Central memory CD8-positive, alpha-beta T cell (primary cell): Measurements from ENCODE around the gene ATP8A1.
"Not testable (repeated sequence)": the region's sequence is repeated elsewhere in the genome, so short reads cannot be mapped to it uniquely, and the experiment has no call there.

Source experiments
- ATAC-seq: fragments of 150-1000 bp; cut with Tn5 transposase; replicated peaks from 2 replicates; pipeline ENCODE4 v1.10.0; 2022; ENCODE audit warnings: mild to moderate bottlenecking, moderate FRiP score, moderate number of reproducible peaks; ENCODE audit not compliant: poor library complexity, severe bottlenecking; ENCODE audit errors: extremely low read depth
- DNase-seq, 2 donors: peaks; one replicate each; pipeline ENCODE4 v3.0.0; 2021; ENCODE audit warnings: low spot score in 2 of 2
- H3K27ac Mint-ChIP-seq: one replicate; pipeline ENCODE4 v1.8.0; 2022; ENCODE audit warnings: low read depth, mild to moderate bottlenecking, moderate library complexity, mixed read lengths
- H3K27me3 Mint-ChIP-seq: one replicate; pipeline ENCODE4 v1.8.0; 2022; ENCODE audit warnings: mixed read lengths
- H3K36me3 Mint-ChIP-seq: one replicate; pipeline ENCODE4 v1.8.0; 2022; ENCODE audit warnings: mild to moderate bottlenecking, moderate library complexity, mixed read lengths; ENCODE audit not compliant: insufficient read depth
- H3K4me1 Mint-ChIP-seq: one replicate; pipeline ENCODE4 v1.8.0; 2022; ENCODE audit warnings: mixed read lengths
- H3K4me3 Mint-ChIP-seq: one replicate; pipeline ENCODE4 v1.8.0; 2022; ENCODE audit warnings: mild to moderate bottlenecking, moderate library complexity, mixed read lengths
- H3K9me3 Mint-ChIP-seq: one replicate; pipeline ENCODE4 v1.8.0; 2022; ENCODE audit warnings: mixed read lengths

ATP8A1 gene

DNA sequence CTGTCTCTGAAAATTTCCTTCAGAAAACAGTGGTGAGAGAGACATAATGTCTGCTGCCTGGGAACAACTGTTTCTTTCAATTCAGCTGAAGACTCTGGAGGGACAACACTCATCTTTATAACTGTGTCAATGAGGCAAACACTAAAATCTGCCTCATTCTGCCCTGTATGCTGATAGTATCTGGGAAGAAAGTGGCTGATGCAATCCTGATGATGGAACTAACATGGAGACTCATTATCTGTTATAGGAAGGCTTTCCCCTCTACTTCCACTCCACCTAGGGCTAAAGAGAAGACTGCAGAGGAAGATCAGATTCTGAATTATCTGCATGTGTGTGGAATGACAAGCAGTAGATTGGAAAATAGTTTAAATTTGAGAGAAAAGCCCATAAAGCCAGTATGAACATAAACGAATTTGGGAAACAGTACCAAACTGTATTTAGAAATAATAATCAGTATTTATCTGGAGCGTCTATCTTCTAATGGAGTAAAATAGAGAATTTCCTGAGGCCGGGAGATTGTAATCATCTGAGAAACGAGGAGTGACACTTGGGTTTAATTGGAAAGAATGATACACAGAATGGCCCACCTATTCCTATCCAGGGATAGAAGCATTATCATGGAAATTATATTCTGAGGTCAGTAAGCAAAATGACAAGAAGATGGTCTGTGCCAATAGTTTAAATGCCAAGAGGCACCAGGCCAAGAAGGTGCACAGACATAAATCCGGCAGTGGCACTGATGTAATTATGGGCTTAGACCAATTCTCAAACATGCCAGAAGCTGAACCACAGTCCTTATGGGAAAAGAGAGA lies 174.2 kb downstream of the ATP8A1 start:
- DNase-seq (no peak), ATAC-seq (no peak)
- Mint-ChIP-seq H3K9me3 (no peaks in the 10 kb centered on the region), H3K4me1 (peaks cover 11% of the 10 kb centered on the region), H3K27me3 (no peaks in the 10 kb centered on the region), H3K27ac (peak overlapping the region; percentile 21), H3K4me3 (no peak overlapping the region), H3K36me3 (peaks cover 29% of the 10 kb centered on the region)

DNA sequence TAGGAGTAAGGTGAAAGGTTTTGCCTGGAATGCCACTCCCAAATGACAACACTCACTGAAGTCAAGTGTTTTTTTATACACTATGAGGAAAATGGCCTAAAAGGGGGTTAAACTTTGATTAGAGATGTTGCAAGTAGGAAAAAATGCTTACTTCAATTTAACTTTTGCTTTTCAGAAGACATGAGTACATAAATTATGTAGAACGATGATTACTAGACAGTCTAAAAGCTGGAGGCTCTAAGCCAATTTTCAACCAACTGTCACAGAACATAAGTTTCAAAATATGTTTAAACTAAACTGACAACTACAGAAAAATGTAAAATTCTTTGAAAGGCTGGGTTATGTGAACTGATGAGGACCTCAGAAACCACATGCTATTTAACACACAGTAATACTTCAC lies 176.2 kb downstream of the ATP8A1 start:
- H3K9me3 Mint-ChIP-seq = no peaks in the 10 kb centered on the region
- H3K36me3 Mint-ChIP-seq = peaks cover 36% of the 10 kb centered on the region
- ATAC-seq (no peak), DNase-seq (no peak)
- H3K27ac Mint-ChIP-seq = no peak overlapping the region
- no peaks in the 10 kb centered on the region for H3K27me3 Mint-ChIP-seq
- peaks cover 11% of the 10 kb centered on the region for H3K4me1 Mint-ChIP-seq
- H3K4me3 Mint-ChIP-seq = no peak overlapping the region

DNA sequence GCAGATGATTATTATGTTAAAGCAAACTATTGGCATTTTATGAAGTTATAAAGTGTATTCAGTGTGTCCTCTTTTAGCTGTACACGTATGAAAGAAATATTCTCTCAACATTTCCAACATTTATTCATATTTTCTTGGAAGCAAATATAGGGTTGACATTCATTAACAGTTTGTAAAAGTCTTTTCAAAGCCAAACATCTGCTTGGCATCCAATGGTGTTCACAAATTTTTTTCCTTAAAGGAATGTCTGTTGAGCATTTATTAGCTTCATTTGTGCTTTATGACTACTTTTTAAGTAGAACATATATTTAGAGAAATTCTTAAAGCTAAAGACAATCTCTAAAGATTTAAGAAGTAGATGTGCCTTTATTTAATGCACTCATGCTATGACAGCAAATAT lies 176.6 kb downstream of the ATP8A1 start:
- no peak overlapping the region for H3K4me3 Mint-ChIP-seq
- peaks cover 11% of the 10 kb centered on the region for H3K4me1 Mint-ChIP-seq
- no peaks in the 10 kb centered on the region for H3K9me3 Mint-ChIP-seq
- ATAC-seq (no peak), DNase-seq (no peak)
- H3K36me3 Mint-ChIP-seq = peaks cover 34% of the 10 kb centered on the region
- H3K27me3 Mint-ChIP-seq = no peaks in the 10 kb centered on the region
- no peak overlapping the region for H3K27ac Mint-ChIP-seq

DNA sequence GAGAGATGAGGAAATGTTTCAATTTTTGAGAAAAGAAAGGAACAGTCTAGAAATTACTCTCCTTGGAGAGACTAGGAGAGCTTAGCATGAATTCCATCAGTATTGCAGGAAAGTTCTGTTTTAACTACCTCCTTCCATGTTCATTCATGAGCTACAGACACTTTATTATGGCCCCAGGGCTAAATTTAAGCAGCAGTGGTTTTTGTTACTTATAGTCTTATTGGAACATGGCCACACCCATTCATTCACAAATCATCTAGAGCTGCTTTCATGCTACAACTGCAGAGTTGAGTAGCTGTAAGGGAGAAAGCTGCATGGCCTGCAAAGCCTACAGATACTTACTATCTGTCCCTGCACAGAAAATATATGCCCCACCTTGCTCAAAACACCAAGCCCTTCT lies 178.0 kb downstream of the ATP8A1 start:
- ATAC-seq (no peak), DNase-seq (no peak)
- no peaks in the 10 kb centered on the region for H3K9me3 Mint-ChIP-seq
- no peak overlapping the region for H3K4me3 Mint-ChIP-seq
- peaks cover 14% of the 10 kb centered on the region for H3K4me1 Mint-ChIP-seq
- H3K27me3 Mint-ChIP-seq = no peaks in the 10 kb centered on the region
- H3K27ac Mint-ChIP-seq = no peak overlapping the region
- H3K36me3 Mint-ChIP-seq = peaks cover 36% of the 10 kb centered on the region

DNA sequence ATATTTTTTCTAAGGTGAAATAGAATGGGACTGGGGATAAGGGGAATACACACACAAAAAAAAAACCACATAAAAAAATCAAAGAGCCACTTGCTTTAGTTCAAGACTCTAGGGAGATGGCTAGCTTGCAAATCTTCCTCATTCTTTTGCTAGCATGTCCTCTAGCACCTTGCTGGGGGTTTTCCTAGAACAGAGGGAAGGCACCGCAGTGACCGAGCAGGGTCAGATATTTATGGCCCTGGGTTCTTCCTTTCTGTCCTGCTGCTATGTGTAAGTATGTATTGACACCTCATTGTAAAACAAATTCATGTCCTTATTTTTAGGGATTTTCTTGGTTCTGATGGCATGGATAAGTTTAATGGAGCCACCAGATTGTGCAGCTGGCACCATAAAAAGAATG lies 178.4 kb downstream of the ATP8A1 start:
- ATAC-seq (no peak), DNase-seq (no peak)
- Mint-ChIP-seq H3K36me3 (peaks cover 32% of the 10 kb centered on the region), H3K4me3 (no peak overlapping the region), H3K27ac (no peak overlapping the region), H3K9me3 (no peaks in the 10 kb centered on the region), H3K27me3 (no peaks in the 10 kb centered on the region), H3K4me1 (peaks cover 16% of the 10 kb centered on the region)

DNA sequence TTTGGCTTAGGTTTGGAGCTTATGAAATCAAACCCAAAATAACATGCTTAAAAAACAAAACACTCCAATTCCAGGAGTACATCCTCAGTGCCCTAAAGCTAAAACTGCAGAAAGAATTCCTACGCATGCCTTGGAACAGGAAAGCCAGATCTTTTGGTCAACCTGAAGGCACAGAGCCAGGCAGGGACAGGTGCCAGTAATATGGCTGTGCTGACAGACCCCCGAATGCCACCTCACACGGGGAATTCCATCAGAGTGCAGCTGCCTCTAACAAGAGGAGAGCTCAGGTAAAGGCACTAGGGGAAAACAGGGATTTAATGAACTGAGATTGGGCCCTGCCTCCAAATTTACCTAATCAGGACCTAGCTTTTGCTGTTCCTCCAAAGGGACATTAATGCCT lies 182.5 kb downstream of the ATP8A1 start:
- Mint-ChIP-seq H3K4me3 (no peak overlapping the region), H3K27ac (no peak overlapping the region), H3K27me3 (no peaks in the 10 kb centered on the region), H3K36me3 (peaks cover 21% of the 10 kb centered on the region), H3K9me3 (no peaks in the 10 kb centered on the region), H3K4me1 (peaks cover 7% of the 10 kb centered on the region)
- DNase-seq (no peak), ATAC-seq (no peak)

DNA sequence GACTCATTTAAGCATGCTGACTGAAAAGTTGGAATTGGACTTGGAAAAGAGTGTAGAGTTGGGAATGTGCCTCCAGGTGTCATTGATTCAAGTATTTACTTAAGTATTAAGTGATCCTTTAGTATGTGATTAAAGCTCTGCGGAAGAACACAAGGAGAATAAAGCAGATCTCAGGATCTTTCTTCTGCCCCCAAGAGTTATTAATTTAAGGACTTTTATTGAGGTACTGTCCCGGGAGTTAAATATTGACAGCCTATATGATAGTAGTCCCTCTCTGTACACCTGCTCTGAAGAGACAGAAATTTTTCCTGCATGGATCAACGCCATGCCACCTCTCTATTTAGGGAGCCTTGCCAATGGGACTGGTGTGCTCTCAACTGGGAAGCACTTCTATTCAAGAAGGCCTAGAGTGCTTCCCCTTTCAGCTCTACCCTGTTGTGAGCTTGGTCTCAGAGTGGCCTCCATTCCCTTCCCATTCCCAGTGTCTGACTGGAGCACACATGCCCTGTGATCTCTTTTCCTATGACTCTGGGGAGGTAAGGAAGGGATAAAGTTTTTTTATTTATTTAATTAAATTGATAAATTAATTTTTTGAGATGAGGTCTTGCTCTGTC lies 183.7 kb downstream of the ATP8A1 start:
- Mint-ChIP-seq H3K4me1 (peaks cover 5% of the 10 kb centered on the region), H3K9me3 (no peaks in the 10 kb centered on the region), H3K27me3 (no peaks in the 10 kb centered on the region), H3K36me3 (peaks cover 23% of the 10 kb centered on the region), H3K4me3 (no peak overlapping the region), H3K27ac (peak overlapping the region; percentile 58)
- no peak for DNase-seq
- no peak for ATAC-seq

DNA sequence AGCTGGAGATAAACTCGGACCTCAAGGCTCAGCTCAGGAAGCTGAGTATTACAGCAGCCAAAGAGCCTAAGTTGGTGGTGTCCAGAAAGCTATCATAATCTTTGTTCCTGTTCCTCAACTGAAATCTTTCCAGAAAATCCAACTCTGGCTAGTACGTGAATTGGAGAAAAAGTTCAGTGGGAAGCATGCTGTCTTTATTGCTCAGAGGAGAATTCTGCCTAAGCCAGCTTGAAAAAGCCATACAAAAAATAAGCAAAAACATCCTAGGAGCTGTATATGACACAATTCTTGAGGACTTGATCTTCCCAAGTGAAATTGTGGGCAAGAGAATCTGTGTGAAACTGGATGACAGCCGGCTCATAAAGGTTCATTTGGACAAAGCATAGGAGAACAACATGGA lies 185.0 kb downstream of the ATP8A1 start:
- H3K27me3 Mint-ChIP-seq = no peaks in the 10 kb centered on the region
- peak overlapping the region; percentile 58 for H3K27ac Mint-ChIP-seq
- H3K36me3 Mint-ChIP-seq = peaks cover 22% of the 10 kb centered on the region
- H3K9me3 Mint-ChIP-seq = no peaks in the 10 kb centered on the region
- ATAC-seq (no peak), DNase-seq (no peak)
- H3K4me3 Mint-ChIP-seq = no peak overlapping the region
- H3K4me1 Mint-ChIP-seq = peaks cover 5% of the 10 kb centered on the region

DNA sequence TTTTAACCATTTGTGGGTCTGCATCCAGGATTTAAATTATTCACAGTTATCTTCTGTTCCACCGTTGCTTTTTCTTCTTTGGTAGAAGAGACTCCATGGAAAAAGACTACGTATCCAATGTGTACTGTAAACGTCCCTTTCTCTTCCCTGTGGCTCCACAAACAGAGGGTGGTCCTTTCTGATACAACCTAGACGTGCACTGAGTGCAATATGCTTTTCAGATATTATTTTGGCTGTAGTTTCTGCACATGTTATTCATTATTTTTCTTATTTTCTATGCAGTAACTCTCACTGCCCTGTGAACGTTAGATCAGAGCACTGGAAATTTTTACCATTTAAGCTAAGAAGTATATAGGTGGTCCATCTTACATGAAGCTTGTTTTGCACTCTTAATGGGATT lies 186.9 kb downstream of the ATP8A1 start:
- DNase-seq (no peak), ATAC-seq (no peak)
- H3K27me3 Mint-ChIP-seq = no peaks in the 10 kb centered on the region
- peaks cover 21% of the 10 kb centered on the region for H3K36me3 Mint-ChIP-seq
- no peak overlapping the region for H3K4me3 Mint-ChIP-seq
- no peaks in the 10 kb centered on the region for H3K9me3 Mint-ChIP-seq
- peaks cover 5% of the 10 kb centered on the region for H3K4me1 Mint-ChIP-seq
- no peak overlapping the region for H3K27ac Mint-ChIP-seq

DNA sequence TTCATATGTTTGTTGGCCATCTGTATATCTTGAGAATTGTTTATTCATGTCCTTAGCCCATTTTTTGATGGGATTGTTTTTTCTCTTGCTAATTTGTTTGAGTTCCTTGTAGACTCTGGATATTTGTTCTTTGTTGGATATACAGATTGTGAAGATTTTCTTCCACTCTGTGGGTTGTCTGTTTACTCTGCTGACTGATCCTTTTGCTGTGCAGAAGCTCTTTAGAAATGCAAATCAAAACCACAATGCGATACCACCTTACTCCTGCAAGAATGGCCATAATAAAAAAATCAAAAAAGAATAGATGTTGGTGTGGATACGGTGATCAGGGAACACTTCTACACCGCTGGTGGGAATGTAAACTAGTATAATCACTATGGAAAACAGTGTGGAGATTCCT lies 189.1 kb downstream of the ATP8A1 start:
- not testable (repeated sequence) for ATAC-seq, H3K4me1 Mint-ChIP-seq, DNase-seq, H3K27me3 Mint-ChIP-seq, H3K27ac Mint-ChIP-seq, H3K4me3 Mint-ChIP-seq, H3K9me3 Mint-ChIP-seq
- peaks cover 37% of the 10 kb centered on the region for H3K36me3 Mint-ChIP-seq

DNA sequence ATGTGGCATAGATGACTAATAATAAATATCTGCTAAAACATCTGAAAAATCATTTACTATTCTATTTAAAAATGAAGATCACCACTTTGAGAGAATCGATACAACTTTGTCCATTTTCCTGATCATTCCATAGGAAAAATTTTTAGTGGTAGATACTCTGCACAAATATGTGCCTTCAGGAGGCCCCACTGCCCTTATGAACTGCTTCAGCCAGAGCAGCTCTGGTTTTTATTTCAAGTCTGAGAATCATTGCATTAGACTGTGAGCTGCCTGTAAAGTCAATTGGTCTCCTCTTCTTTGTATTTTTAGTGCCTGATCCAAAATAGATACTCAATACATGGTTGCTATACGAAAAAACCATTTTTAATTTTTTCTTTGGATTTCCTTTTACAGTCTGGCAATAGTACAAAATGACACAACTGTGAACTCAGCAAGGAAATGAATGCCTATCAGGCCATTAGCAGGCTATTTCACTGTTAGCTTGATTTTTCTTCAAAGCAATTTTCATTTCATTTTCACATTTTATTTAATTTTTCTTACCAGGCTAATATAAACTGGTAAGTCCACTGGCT lies 190.5 kb downstream of the ATP8A1 start:
- H3K9me3 Mint-ChIP-seq = no peaks in the 10 kb centered on the region
- H3K4me1 Mint-ChIP-seq = peaks cover 8% of the 10 kb centered on the region
- no peak overlapping the region for H3K4me3 Mint-ChIP-seq
- no peak overlapping the region for H3K27ac Mint-ChIP-seq
- no peak for DNase-seq
- H3K36me3 Mint-ChIP-seq = peaks cover 41% of the 10 kb centered on the region
- no peaks in the 10 kb centered on the region for H3K27me3 Mint-ChIP-seq
- ATAC-seq = no peak

DNA sequence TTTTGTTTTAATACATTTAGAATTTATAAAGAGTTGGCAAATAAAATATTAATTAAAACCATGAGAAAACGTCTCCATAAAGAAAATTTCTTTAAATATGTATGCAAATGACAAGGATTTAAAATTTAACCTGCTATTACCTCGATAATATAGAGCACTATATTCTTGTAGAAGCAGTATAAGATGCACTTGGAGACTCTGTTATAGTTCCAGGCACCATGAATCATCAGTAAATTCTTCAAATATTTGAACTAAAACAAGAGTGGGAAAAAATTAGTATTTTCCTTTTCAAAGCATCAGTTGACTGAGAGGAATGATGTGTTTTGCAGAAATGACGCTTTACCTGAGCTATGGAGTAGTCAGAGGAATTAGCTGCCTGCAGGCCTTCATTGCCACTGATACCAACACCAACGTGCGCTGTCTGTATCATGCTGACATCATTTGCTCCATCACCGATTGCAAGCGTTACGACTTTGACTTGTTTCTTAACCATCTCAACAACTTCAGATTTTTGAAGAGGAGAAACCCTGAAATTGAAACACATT lies 192.3 kb downstream of the ATP8A1 start:
- no peak overlapping the region for H3K27ac Mint-ChIP-seq
- peaks cover 49% of the 10 kb centered on the region for H3K36me3 Mint-ChIP-seq
- H3K9me3 Mint-ChIP-seq = no peaks in the 10 kb centered on the region
- H3K4me1 Mint-ChIP-seq = peaks cover 10% of the 10 kb centered on the region
- H3K27me3 Mint-ChIP-seq = no peaks in the 10 kb centered on the region
- H3K4me3 Mint-ChIP-seq = no peak overlapping the region
- ATAC-seq (no peak), DNase-seq (no peak)

DNA sequence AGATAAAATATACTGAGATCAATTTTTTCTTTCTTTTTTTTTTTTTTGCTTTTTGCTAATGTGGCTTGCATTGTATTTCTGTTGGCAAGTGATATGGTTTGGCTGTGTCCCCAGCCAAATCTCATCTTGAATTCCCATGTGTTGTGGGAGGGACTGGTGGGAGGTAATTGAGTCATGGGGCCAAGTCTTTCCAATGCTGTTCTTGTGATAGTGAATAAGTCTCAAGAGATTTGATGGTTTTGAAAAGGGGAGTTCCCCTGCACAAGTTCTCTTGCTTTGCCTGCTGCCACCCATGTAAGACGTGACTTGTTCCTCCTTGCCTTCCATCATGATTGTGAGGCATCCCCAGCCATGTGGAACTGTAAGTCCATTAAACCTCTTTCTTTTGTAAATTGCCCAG lies 195.7 kb downstream of the ATP8A1 start:
- not testable (repeated sequence) for DNase-seq, H3K27me3 Mint-ChIP-seq, ATAC-seq, H3K4me3 Mint-ChIP-seq, H3K9me3 Mint-ChIP-seq, H3K4me1 Mint-ChIP-seq, H3K27ac Mint-ChIP-seq
- peaks cover 42% of the 10 kb centered on the region for H3K36me3 Mint-ChIP-seq
